HepG2 (cell line): ENCODE measurements around the gene WDR35. TPM values are rescaled to one million over a fixed set of nuclear protein-coding genes. Genes with fewer than 3 reads are reported as not detected.

Source experiments
- DDIT3 ChIP-seq: sonication (generic); formaldehyde crosslinking; IDR thresholded peaks from 2 replicates; pipeline ENCODE4 v1.4.0; 2020; ENCODE audit warnings: mild to moderate bottlenecking, missing genetic modification reagents
- ETV5 ChIP-seq: IDR thresholded peaks from 2 replicates; pipeline ENCODE4 v1.6.1; 2018; ENCODE audit warnings: missing biosample characterization, missing genetic modification reagents, inconsistent platforms, borderline replicate concordance
- FOXA3 ChIP-seq: IDR thresholded peaks from 2 replicates; pipeline ENCODE4 v1.6.1; 2016; ENCODE audit warnings: missing genetic modification reagents, missing compliant biosample characterization
- GZF1 ChIP-seq: sonication (generic); formaldehyde crosslinking; IDR thresholded peaks from 2 replicates; pipeline ENCODE4 v1.5.1; 2020; ENCODE audit warnings: mild to moderate bottlenecking, missing genetic modification reagents
- HDAC2 ChIP-seq: sonication (generic); formaldehyde crosslinking; IDR thresholded peaks from 2 replicates; pipeline ENCODE4 v1.4.0; 2020; ENCODE audit warnings: missing genetic modification reagents
- NPAS2 ChIP-seq: sonication (generic); formaldehyde crosslinking; IDR thresholded peaks from 2 replicates; pipeline ENCODE4 v1.8.0; 2022; ENCODE audit warnings: mild to moderate bottlenecking, missing genetic modification reagents, borderline replicate concordance
- PCBP2 ChIP-seq: fragments of 200-400 bp; formaldehyde crosslinking; optimal IDR thresholded peaks from 2 replicates; pipeline ENCODE3; 2018; ENCODE audit warnings: low read length, low read depth; ENCODE audit not compliant: poor library complexity, severe bottlenecking
- REXO4 ChIP-seq: sonication (generic); formaldehyde crosslinking; IDR thresholded peaks from 2 replicates; pipeline ENCODE4 v1.8.0; 2022; ENCODE audit warnings: missing genetic modification reagents, mild to moderate bottlenecking, borderline replicate concordance
- SMARCE1 ChIP-seq: fragments of 450-650 bp; IDR thresholded peaks from 2 replicates; pipeline ENCODE4 v1.6.1; 2017; ENCODE audit warnings: borderline replicate concordance
- USF2 ChIP-seq, 2 experiments: sonication (generic) in 1 of 2; formaldehyde crosslinking in 1 of 2; IDR thresholded peaks; 2 replicates each; pipeline versions ENCODE4 v1.5.1 to v1.6.1; 2011 to 2020; ENCODE audit warnings: borderline replicate concordance in 1 of 2, low read depth in 1 of 2, low read length in 1 of 2, mild to moderate bottlenecking in 1 of 2, missing genetic modification reagents in 1 of 2, moderate library complexity in 1 of 2
- ZNF496 ChIP-seq: sonication (generic); formaldehyde crosslinking; IDR thresholded peaks from 2 replicates; pipeline ENCODE4 v1.8.1; 2023; ENCODE audit warnings: mild to moderate bottlenecking, moderate library complexity, missing genetic modification reagents; ENCODE audit not compliant: insufficient replicate concordance
- ZNF660 ChIP-seq: sonication (generic); formaldehyde crosslinking; IDR thresholded peaks from 2 replicates; pipeline ENCODE4 v1.5.1; 2020; ENCODE audit warnings: mild to moderate bottlenecking, low read depth, missing genetic modification reagents, borderline replicate concordance
- polyA plus RNA-seq, 8 experiments: library from polyadenylated mRNA; depleted of rRNA in 3 of 8; stranded (reverse) in 7 of 8; unstranded in 1 of 8; fragments of >200 nt; fragmentation: Illumina TruSeq in 4 of 8; extraction: Trizol in 4 of 8; gene quantifications; 2 replicates each; pipeline versions ENCODE4 v1.2.1 to v1.2.3, GENCODE V29; 2011 to 2016; ENCODE audit warnings: low read depth in 4 of 8, missing spikeins in 1 of 8, mixed read lengths in 1 of 8; ENCODE audit not compliant: insufficient read depth in 1 of 8
- total RNA-seq, 5 experiments: library from RNA; depleted of rRNA; stranded (reverse); fragments of >200 nt; fragmentation: Illumina TruSeq; extraction: Trizol; gene quantifications; 2 replicates each; pipeline ENCODE4 v1.2.3, GENCODE V29; 2016; ENCODE audit warnings: low read depth in 1 of 5
- TF ChIP-seq, protein P1 (sequence below): sonication (generic); formaldehyde crosslinking; IDR thresholded peaks from 2 replicates; pipeline ENCODE4 v1.5.0; 2020; ENCODE audit warnings: mild to moderate bottlenecking, missing genetic modification reagents, borderline replicate concordance
- TF ChIP-seq, protein P2 (sequence below): sonication (generic); formaldehyde crosslinking; IDR thresholded peaks from 2 replicates; pipeline ENCODE4 v1.9.0; 2021; ENCODE audit warnings: missing genetic modification reagents, borderline replicate concordance
- TF ChIP-seq, protein P3 (sequence below), 2 experiments: fragments of 450-650 bp in 1 of 2; sonication (generic) in 1 of 2; formaldehyde crosslinking; IDR thresholded peaks; 2 replicates each; pipeline versions ENCODE4 v1.5.0 to v1.8.0; 2020 to 2022; ENCODE audit warnings: mild to moderate bottlenecking in 1 of 2, missing genetic modification reagents in 1 of 2

WDR35 gene
- total and polyA plus RNA-seq, 2 of the 13 experiments (the other 11 are each of a cell fraction or from before 2014, with no cell fraction given), result 11.1 to 19.6 TPM

- TF ChIP-seq, protein P1, sequence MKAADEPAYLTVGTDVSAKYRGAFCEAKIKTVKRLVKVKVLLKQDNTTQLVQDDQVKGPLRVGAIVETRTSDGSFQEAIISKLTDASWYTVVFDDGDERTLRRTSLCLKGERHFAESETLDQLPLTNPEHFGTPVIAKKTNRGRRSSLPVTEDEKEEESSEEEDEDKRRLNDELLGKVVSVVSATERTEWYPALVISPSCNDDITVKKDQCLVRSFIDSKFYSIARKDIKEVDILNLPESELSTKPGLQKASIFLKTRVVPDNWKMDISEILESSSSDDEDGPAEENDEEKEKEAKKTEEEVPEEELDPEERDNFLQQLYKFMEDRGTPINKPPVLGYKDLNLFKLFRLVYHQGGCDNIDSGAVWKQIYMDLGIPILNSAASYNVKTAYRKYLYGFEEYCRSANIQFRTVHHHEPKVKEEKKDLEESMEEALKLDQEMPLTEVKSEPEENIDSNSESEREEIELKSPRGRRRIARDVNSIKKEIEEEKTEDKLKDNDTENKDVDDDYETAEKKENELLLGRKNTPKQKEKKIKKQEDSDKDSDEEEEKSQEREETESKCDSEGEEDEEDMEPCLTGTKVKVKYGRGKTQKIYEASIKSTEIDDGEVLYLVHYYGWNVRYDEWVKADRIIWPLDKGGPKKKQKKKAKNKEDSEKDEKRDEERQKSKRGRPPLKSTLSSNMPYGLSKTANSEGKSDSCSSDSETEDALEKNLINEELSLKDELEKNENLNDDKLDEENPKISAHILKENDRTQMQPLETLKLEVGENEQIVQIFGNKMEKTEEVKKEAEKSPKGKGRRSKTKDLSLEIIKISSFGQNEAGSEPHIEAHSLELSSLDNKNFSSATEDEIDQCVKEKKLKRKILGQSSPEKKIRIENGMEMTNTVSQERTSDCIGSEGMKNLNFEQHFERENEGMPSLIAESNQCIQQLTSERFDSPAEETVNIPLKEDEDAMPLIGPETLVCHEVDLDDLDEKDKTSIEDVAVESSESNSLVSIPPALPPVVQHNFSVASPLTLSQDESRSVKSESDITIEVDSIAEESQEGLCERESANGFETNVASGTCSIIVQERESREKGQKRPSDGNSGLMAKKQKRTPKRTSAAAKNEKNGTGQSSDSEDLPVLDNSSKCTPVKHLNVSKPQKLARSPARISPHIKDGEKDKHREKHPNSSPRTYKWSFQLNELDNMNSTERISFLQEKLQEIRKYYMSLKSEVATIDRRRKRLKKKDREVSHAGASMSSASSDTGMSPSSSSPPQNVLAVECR (CRISPR knock-in tag), result peak; percentile 98
- TF ChIP-seq, protein P2, sequence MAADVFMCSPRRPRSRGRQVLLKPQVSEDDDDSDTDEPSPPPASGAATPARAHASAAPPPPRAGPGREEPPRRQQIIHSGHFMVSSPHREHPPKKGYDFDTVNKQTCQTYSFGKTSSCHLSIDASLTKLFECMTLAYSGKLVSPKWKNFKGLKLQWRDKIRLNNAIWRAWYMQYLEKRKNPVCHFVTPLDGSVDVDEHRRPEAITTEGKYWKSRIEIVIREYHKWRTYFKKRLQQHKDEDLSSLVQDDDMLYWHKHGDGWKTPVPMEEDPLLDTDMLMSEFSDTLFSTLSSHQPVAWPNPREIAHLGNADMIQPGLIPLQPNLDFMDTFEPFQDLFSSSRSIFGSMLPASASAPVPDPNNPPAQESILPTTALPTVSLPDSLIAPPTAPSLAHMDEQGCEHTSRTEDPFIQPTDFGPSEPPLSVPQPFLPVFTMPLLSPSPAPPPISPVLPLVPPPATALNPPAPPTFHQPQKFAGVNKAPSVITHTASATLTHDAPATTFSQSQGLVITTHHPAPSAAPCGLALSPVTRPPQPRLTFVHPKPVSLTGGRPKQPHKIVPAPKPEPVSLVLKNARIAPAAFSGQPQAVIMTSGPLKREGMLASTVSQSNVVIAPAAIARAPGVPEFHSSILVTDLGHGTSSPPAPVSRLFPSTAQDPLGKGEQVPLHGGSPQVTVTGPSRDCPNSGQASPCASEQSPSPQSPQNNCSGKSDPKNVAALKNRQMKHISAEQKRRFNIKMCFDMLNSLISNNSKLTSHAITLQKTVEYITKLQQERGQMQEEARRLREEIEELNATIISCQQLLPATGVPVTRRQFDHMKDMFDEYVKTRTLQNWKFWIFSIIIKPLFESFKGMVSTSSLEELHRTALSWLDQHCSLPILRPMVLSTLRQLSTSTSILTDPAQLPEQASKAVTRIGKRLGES (CRISPR knock-in tag), result peak; percentile 53; the same call in 1 of the 2 replicates
- no peak for TF ChIP-seq REXO4 (CRISPR knock-in tag)
- TF ChIP-seq, protein P3, sequence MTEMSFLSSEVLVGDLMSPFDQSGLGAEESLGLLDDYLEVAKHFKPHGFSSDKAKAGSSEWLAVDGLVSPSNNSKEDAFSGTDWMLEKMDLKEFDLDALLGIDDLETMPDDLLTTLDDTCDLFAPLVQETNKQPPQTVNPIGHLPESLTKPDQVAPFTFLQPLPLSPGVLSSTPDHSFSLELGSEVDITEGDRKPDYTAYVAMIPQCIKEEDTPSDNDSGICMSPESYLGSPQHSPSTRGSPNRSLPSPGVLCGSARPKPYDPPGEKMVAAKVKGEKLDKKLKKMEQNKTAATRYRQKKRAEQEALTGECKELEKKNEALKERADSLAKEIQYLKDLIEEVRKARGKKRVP (CRISPR knock-in tag; IDR thresholded peaks at IDR 0.05), result no peak
- peak; percentile 59 for TF ChIP-seq ETV5
- TF ChIP-seq PCBP2, result no peak
- TF ChIP-seq ZNF496 (CRISPR knock-in tag), result no peak
- peak; percentile 79; the same call in 1 of the 2 replicates for TF ChIP-seq HDAC2 (CRISPR knock-in tag)
- TF ChIP-seq DDIT3, result 0 out of 2 replicates have a peak, but pooled peaks have one; percentile 51
- peak; percentile 76; the same call in 1 of the 2 replicates for TF ChIP-seq FOXA3 (CRISPR knock-in tag)
- TF ChIP-seq GZF1 (CRISPR knock-in tag), result peak; percentile 73; the same call in 1 of the 2 replicates
- no peak for TF ChIP-seq SMARCE1
- no peak for TF ChIP-seq NPAS2
- no peak for TF ChIP-seq ZNF660 (CRISPR knock-in tag)
- no peak for TF ChIP-seq USF2 (IDR thresholded peaks at IDR 0.05; ENCODE audit: low read depth, low read length)
- TF ChIP-seq USF2 (CRISPR knock-in tag; IDR thresholded peaks at IDR 0.05; ENCODE audit: borderline replicate concordance), result no peak; the same call in 1 of the 2 replicates
Observed at GRCh38 chr2:19901442-19902215, 88.3 kb downstream of the WDR35 start, which contains the start of gene TTC32 (continued).
